Activated CD8-positive, alpha-beta T cell treated with anti-CD3 and anti-CD28 coated beads for 36 hours (primary cell): Measurements from ENCODE around the gene DNASE1L3. TPM values are rescaled to one million over a fixed set of nuclear protein-coding genes. Genes with fewer than 3 reads are reported as not detected.

Source experiments
- ATAC-seq: fragments of 200-7000 bp; cut with Tn5 transposase; one replicate; pipeline ENCODE4 v1.10.0; 2021; ENCODE audit warnings: mild to moderate bottlenecking, moderate library complexity
- CTCF ChIA-PET: fragments of 350-600 bp; sonication (Branson Sonifier 250); formaldehyde crosslinking; loops from one replicate; lab custom pipeline; 2021; ENCODE audit warnings: antibody characterized with exemption; lab: Charles Lee
- POLR2A ChIA-PET: fragments of 350-600 bp; sonication (Branson Sonifier 250); formaldehyde crosslinking; loops from one replicate; lab custom pipeline; 2021; ENCODE audit warnings: antibody characterized with exemption; lab: Charles Lee
- DNase-seq: peaks from one replicate; pipeline ENCODE4 v3.0.0-alpha.2; 2020
- H3K27ac Mint-ChIP-seq: one replicate; pipeline ENCODE4 v1.8.0; 2021; ENCODE audit warnings: mild to moderate bottlenecking, mixed read lengths
- H3K27me3 Mint-ChIP-seq: one replicate; pipeline ENCODE4 v1.8.0; 2021; ENCODE audit warnings: mixed read lengths
- H3K36me3 Mint-ChIP-seq: one replicate; pipeline ENCODE4 v1.8.0; 2021; ENCODE audit warnings: low read depth, mixed read lengths
- H3K4me1 Mint-ChIP-seq: one replicate; pipeline ENCODE4 v1.8.0; 2021; ENCODE audit warnings: low read depth, mixed read lengths
- H3K4me3 Mint-ChIP-seq: one replicate; pipeline ENCODE4 v1.8.0; 2021; ENCODE audit warnings: mild to moderate bottlenecking, moderate library complexity, mixed read lengths
- H3K9me3 Mint-ChIP-seq: one replicate; pipeline ENCODE4 v1.8.0; 2021; ENCODE audit warnings: mixed read lengths
- CTCF ChIP-seq: fragments of 200-600 bp; IDR thresholded peaks from one replicate; pipeline ENCODE4 v1.8.0; 2022; ENCODE audit warnings: antibody characterized with exemption, mild to moderate bottlenecking
- intact Hi-C: fragments of 100-400 bp; cut with micrococcal nuclease; formaldehyde crosslinking; loops from one replicate; pipeline ENCODE4 v1.10.0; 2022
- total RNA-seq, 2 experiments: library from RNA; stranded (reverse); gene quantifications; one replicate each; pipeline ENCODE4 v1.2.3, GENCODE V29; 2021

DNASE1L3 gene
- total RNA-seq, 2 experiments from 2014 or later = not detected

GRCh38 chr3:58167431-58168351 is 43.1 kb downstream of the DNASE1L3 start:
- DNase-seq (peak; percentile 80), ATAC-seq (peak; percentile 99)
- intact Hi-C loops = loop anchor here (5.0 kb wide), 1 partner anchor 160 kb away; the partner anchor contains the start of gene FLNB
- peaks cover 3% of the 10 kb centered on the region for H3K4me1 Mint-ChIP-seq
- H3K9me3 Mint-ChIP-seq = no peaks in the 10 kb centered on the region
- no peak overlapping the region for H3K4me3 Mint-ChIP-seq
- ChIA-PET POLR2A (interaction anchor here (0.8 kb wide), 1 partner anchor 10 kb away, joined by 3 read pairs; no protein-coding TSS in a partner anchor), CTCF (interaction anchor here (0.8 to 4.4 kb wide), 36 partner anchors 9 to 463 kb away, joined by 3 to 68 read pairs (median 5); partner anchors contain the start of genes FLNB, HTD2 and RPP14)
- TF ChIP-seq CTCF = peak; percentile 92
- no peak overlapping the region for H3K27ac Mint-ChIP-seq
- H3K27me3 Mint-ChIP-seq = no peaks in the 10 kb centered on the region
- H3K36me3 Mint-ChIP-seq = peaks cover 2% of the 10 kb centered on the region

GRCh38 chr3:58164906-58165821 is 45.6 kb downstream of the DNASE1L3 start:
- no peak for ATAC-seq
- Mint-ChIP-seq H3K4me3 (no peak overlapping the region), H3K9me3 (no peaks in the 10 kb centered on the region), H3K4me1 (peaks cover 7% of the 10 kb centered on the region), H3K36me3 (peaks cover 10% of the 10 kb centered on the region), H3K27ac (no peak overlapping the region), H3K27me3 (no peaks in the 10 kb centered on the region)
- no peak for TF ChIP-seq CTCF
- ChIA-PET POLR2A (no interaction called here), CTCF (interaction anchor here (0.8 to 4.4 kb wide), 11 partner anchors 9 to 171 kb away, joined by 3 to 68 read pairs (median 10); partner anchors contain the start of genes FLNB, HTD2 and RPP14)
- intact Hi-C loops = loop anchor here (5.0 kb wide), 1 partner anchor 158 kb away; the partner anchor contains the start of gene FLNB
- no peak for DNase-seq

- no peak overlapping the region for H3K27ac Mint-ChIP-seq
- H3K36me3 Mint-ChIP-seq = peaks cover 9% of the 10 kb centered on the region
- ChIA-PET POLR2A (no interaction called here), CTCF (interaction anchor here (0.9 to 4.4 kb wide), 4 partner anchors 13 to 52 kb away, joined by 3 to 68 read pairs (median 18); no protein-coding TSS in a partner anchor)
- H3K9me3 Mint-ChIP-seq = no peaks in the 10 kb centered on the region
- H3K4me1 Mint-ChIP-seq = peaks cover 7% of the 10 kb centered on the region
- DNase-seq (no peak), ATAC-seq (no peak)
- intact Hi-C loops = no loop called here
- no peaks in the 10 kb centered on the region for H3K27me3 Mint-ChIP-seq
- TF ChIP-seq CTCF = no peak
- no peak overlapping the region for H3K4me3 Mint-ChIP-seq
Observed at GRCh38 chr3:58164199-58164879, 46.4 kb downstream of the DNASE1L3 start.

GRCh38 chr3:58163234-58163633 is 47.5 kb downstream of the DNASE1L3 start:
- H3K27ac Mint-ChIP-seq = no peak overlapping the region
- H3K4me3 Mint-ChIP-seq = no peak overlapping the region
- H3K9me3 Mint-ChIP-seq = no peaks in the 10 kb centered on the region
- peaks cover 7% of the 10 kb centered on the region for H3K4me1 Mint-ChIP-seq
- ChIA-PET CTCF (interaction anchor here (1.6 kb wide), 2 partner anchors 15 to 156 kb away, joined by 4 to 8 read pairs; no protein-coding TSS in a partner anchor), POLR2A (no interaction called here)
- intact Hi-C loops = no loop called here
- ATAC-seq (no peak), DNase-seq (no peak)
- peaks cover 9% of the 10 kb centered on the region for H3K36me3 Mint-ChIP-seq
- TF ChIP-seq CTCF = no peak
- no peaks in the 10 kb centered on the region for H3K27me3 Mint-ChIP-seq
